HG02943 (cell line): ENCODE data around the gene ERC1.
"Not testable (repeated sequence)": the region's sequence is repeated elsewhere in the genome, so short reads cannot be mapped to it uniquely, and the experiment has no call there.

Experiments used
- ATAC-seq: cut with Tn5 transposase; IDR thresholded peaks from one replicate; pipeline ENCODE4 v1.9.1; 2021; ENCODE audit warnings: mild to moderate bottlenecking, low read depth, moderate library complexity; ENCODE audit not compliant: unreplicated experiment

The ERC1 gene

DNA sequence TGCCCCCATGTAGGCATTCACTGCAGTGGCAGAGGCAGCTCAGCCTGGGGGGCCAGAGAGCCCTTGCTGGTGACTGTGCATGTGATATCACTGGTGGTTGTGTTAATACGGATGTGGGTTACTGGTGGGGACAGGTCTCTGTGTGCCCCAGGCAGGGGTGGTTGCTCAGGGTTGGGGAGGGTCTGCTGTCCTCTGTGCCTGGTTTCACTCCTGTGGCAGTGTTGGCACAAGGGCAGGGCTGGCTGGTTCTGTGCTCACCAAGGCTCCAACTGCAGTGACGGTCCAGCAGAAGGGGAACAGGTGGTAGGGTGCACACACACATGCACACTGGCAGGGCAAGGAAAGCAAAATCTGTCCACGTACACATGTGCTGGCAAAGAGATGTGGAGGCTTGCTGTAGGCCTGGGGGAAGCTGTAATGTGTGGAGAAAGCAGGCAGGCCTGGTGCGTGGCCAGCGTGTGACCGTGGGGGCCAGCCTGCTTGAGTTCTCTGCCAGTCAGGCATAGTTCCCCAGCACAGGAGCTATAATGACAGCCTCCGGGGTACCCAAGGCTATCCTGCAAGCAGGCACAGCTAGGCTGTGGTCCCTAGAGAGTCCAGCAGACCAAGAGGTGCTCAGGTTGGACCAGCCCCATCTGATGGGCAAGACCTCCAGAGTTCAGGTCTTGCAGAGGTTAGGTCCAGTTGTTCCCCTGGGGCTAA, 348.7 kb downstream of the ERC1 start:
- ATAC-seq, result no peak

DNA sequence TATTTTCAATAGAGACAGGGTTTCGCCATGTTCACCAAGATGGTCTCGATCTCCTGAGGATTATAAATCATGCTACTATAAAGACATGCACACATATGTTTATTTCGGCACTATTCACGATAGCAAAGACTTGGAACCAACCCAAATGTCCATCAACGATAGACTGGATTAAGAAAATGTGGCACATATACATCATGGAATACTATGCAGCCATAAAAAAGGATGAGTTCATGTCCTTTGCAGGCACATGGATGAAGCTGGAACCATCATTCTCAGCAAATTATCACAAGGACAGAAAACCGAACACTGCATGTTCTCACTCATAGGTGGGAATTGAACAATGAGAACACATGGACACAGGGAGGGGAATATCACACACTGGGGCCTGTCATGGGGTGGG, 350.2 kb downstream of the ERC1 start:
- ATAC-seq, result not testable (repeated sequence)

DNA sequence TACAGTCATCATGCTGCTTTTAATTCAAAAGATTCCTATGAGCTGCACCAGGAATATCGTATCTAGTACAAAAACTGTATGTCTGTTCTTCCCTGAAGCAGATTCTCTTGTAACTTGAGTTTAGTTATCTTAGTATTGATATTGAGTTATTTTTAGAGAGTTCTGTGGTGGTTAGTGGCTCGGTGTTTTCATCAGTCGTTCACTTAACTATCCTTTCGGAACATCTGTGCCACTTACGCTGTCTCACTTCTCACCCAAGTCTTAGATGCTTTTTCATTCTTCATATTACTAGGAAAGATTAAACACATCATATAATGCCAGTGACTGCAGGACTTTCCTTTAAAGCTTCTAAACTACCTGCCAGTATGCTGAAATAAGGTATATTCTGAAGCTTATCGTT, 352.4 kb downstream of the ERC1 start:
- ATAC-seq, result no peak

DNA sequence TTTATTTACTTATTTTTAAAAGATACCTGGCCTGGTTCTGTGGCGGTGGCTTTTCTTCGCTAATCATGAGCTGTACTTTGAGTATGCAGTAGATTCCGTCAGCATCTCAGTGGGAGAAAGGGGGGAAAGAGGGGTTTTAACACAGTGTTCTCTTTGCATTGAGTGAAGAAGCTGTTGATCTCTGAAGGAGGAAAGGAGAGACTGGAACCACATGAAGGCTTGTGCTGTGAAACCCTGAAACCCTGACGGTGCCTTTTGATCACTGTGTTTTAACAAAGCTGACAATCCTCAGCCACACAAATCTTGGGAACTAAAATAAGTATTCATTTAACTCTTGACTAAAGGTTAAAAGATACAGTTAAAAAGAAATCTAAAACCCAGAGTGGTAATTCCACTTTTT, 353.2 kb downstream of the ERC1 start:
- ATAC-seq, result no peak

DNA sequence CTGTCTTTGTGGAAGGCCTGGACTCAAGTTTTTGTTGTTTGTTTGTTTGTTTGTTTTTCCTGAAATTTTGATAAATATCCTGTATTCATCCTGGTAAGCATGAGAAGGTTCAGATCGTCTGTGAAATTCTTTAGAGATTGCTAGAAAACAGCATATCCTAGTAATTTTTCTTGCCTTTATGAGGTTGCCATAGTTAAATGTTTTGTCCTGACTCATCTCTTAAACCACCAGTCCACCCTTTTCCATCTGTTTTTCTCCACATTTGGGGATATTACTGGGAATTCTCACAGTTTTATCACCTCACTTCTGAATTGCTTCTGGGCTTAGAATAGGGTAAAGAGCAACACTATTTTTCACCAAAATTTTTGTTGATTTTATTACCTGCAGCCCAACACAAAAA, 355.1 kb downstream of the ERC1 start:
- ATAC-seq, result no peak

DNA sequence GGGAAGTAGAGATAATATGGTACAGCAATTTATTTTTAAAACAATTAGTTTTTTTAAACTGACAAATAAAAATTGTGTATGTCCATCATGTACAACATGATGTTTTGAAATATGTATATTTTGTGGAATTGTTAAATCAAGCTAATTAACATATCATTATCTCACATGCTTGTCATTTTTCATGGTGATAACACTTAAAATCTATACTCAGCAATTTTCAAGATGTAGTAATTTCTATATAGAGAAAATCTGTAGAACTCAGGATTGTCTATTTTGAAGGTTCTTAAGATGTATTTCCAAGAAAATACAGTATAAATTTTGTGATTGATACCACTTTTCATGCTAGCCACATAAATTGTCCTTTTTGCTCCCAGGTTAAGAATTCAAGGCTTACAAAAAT, 356.3 kb downstream of the ERC1 start:
- ATAC-seq, result no peak

DNA sequence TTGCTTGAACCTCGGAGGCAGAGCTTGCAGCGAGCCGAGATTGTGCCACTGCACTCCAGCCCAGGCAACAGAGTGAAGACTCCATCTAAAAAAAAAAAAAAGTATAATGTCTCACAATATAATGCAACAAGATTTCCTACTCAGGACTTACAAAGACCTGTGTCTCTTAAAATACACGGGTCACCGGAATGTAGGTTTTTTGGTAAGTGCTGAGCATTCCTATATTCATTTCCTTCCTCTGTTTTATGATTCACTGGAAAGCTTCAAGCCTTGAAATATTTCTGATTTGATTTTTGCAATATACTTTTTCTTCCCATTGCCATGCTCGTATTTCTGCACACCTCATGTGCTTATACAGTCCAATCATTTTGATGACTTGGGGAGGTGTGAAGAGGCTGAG, 357.6 kb downstream of the ERC1 start:
- no peak for ATAC-seq

DNA sequence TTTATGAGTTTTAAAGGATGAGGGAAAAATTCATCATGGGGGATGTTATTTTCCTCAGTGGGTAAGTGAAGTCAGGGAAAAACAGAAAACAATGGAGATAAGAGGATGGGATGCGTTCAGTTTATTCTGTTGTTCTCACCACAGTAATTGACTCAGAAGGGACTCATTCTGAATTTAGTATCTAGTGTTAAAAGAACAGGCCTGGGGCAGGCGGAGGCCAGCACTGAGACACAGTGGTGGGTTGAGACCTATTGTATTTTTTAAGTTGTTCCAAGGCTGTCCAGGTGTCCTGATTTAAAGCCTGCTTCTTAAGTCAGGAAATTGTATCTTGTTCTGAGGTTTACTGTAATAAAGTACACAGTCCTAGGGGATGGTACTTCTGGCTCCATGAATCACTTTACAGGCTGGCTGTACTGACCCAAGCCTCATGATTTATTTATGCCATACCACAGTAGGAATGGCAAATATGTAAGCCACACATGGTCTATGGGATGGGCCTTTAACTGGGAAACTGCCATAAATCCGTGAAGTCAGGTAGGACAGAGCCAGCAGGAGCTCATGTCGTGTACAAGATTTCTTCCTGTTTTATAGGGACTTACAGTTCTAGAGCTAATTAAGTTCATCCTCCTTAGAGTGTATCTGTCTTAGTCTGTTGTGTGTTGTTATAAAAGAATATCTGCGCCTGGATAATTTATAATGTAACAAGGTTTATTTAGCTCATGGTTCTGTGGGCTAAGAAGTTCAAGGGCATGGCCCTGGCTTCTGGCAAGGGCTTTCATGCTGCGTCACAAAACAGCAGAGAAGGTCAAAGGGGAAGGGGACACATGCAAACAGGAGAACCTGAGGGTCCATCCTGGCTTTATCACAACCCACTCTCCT, 359.3 kb downstream of the ERC1 start:
- no peak for ATAC-seq

DNA sequence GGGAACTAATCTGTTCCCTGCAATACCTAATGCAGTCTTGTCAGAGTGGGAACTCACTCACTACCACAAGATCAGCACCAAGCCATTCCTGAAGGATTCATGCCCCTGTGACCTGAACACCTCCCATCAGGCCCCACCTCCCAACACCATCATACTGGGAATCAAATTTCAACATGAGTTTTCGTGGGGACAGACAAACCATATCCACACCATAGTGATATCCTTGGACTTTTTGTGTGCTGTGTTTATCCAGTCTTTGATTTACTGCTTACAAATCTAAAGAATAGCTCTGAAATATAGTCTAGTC, 359.9 kb downstream of the ERC1 start:
- no peak for ATAC-seq

DNA sequence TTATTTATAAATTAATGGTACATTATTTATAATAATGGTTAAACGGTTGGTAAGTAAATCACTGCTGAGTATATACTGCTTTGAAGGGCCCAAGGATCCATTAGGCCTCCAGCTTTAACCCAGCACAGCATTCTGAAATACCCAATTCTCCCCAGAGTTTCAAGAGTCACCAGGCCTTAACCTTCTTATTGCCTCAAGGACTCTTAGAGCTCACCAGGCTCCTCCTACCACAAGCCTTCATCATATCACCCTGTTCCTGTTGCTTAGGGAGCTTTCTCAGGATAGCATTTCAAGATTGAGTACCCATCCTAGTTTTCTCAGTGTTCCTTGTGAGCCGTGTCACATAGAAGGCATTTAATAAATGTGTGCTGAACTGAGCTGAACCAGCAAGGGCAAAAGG, 360.9 kb downstream of the ERC1 start:
- no peak for ATAC-seq

DNA sequence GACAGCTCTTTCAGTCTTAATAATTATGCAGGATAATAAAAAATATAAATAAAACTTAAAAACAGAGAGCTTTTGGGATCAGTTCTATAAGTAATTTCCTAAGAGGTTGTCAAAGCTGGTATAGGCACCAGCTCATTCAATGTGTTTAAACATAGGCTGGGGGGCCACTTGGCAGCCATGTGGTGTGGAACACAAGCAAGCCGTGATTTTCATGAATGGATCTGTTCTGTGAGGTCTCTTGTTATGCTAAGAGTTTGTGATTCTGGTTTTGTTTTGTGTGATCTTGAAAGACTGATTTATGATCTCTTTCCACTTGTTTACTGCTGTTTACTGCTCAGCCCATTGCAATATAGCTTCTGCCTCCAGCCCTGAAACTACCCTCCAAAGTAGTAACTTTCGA, 362.4 kb downstream of the ERC1 start:
- ATAC-seq, result no peak

DNA sequence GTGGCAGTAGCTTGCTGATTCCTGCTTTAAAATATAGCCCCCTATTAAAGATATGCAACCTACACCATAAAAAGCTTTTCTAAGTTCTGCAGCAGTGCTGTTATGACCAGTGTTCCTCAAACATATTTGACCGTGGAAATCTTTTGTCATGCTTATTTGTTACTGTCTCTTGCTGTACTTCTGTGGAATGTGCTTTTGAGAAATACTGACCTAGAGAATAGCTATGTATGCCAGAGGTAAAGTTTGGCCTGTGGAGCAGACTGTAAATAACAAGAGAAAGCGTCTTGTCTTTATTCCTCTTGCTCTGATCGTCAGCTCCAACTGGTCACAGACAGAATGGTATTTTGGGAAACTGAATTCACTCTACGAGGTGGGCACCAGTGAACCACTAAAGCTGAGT, 364.4 kb downstream of the ERC1 start:
- ATAC-seq, result no peak

DNA sequence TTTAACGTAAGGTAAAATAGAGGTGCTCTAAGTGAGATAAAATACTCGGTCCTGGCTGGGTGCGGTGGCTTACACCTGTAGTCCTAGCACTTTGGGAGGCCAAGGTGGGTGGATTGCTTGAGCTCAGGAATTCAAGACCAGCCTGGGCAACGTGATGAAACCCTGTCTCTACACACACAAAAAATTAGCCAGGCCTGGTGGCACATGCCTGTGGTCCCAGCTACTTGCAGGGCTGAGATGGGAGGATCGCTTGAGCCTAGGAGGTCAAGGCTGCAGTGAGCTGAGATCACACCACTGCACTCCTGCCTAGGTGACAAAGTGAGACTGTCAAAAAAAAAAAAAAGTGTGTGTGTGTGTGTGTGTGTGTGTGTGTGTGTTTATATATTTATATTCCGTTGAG, 364.8 kb downstream of the ERC1 start:
- ATAC-seq, result not testable (repeated sequence)

DNA sequence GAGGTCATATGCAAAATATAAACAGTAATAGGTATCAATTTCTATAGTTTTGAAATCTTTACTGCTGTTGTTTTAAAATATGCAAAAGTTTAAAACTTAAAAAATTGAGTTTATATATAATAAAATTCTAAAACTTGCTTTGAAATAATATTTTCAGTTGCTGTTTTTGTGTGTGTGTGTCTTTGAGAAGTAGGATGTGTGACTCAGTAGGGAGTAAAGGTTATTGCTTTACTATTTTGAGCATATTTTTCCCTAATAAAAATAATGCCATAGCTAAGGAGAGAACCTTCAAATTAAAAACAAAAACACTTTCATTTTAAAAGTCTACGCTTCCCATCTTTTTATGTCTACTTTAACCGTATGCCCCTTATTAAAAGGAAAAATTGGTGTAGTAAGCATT, 365.3 kb downstream of the ERC1 start:
- no peak for ATAC-seq

DNA sequence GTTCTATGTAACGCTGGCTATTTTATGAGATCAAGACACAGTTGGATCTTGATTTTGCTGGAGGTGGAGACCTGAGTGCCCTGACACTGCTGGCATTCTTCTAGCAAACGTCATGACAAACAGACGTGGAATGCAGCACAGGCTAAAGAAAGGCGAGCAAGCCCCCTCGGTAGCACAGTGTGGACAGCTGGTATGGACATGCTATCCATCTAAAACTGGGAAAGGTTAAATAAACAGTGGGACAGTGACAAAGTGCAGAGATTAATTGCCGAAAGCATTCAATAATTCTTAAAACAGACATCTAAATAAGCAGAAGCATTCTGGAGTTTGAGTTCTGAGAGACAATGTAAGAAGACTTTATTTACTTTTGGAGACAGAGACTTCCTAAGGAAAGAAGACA, 366.1 kb downstream of the ERC1 start:
- no peak for ATAC-seq

DNA sequence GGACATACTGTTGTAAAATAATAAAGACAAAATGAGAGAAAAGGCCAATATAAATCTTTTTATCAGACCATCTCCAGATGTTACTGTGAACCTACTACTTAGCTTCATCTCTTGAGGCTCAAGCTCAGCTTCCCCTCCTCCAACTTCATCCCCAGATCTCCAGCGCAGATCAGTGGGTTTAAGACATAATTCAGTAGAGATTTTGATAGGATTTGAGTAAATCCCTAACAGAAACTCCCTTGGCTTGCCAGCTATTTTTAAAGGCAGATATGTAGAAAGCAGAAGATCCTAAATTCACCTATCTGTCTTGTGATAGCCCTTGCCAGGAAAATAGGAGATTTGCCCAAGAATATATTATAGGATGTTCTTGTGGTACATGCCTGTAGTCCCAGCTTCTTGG, 366.7 kb downstream of the ERC1 start:
- ATAC-seq, result no peak

DNA sequence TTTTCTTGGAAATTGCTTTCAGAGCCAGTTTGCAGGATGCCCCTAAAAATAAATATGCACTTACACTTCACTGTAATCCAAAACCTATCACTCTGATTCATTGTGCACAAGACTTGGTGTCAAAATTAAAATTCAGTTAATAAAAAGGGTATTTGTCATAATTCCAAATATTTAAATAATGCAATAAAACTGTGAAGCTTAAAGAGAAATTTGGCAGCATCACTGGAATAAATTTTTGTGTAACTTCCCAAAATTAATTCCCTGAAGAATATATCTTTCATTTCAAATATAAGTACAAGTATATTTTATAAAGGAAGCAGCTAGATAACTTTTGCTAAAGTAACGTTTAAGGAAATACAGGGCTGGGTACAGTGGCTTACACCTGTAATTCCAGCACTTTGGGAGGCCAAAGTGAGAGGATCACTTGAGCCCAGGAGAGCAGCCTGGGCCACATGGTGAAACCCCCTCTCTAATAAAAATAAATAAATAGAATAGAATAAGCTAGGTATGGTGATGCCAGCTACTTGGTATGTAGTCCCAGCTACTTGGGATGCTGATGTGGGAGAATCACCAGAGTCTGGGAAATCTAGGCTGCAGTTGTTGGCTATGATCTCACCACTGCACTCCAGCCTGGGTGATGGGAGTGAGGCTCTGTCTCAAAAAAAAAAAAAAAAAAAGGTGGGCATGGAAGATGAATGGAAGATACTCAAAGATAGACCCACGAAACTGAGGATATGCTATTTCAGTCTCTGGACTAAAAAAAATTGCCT, 369.6 kb downstream of the ERC1 start:
- no peak for ATAC-seq

DNA sequence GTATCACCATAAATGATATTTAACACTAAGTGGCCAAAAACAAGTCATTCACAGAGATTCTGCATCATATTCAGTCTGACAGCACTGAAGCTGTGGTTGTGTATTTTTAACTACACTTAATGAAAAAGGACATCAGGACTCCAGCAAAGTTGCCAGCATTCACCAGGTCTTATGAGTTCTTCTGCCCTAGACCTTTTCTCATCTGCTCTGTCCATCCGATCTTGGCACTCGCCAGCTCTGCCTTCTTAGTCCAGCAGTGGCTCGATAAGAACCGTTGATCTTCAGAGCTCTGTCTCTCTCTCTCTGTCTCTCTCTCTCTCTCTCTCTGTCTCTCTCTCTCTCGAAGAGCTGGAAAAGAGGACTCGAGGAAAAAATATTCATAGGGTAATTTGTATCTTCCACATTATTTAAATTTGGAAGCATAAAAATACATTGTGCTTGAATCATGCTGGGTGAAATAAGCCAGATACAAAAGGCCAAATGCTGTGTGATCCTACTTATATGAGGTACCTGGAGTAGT, 371.2 kb downstream of the ERC1 start:
- ATAC-seq, result no peak

DNA sequence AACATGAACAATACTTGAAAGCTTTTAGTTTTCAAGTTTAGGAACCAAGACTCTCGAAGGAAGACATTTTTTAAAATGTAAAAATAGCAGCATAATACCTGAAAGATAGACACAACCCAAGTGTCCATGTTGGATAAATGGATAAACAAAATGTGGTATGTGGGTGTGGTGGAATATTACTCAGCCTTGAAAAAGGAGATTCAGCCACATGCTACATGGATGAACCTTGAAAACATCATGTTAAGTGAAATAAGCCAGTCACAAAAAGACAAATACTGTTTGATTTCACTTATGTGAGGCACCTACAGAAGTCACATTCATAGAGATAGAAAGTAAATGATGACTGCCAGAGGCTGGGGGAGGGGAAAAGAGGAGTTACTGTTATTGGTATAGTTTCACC, 374.7 kb downstream of the ERC1 start:
- no peak for ATAC-seq

DNA sequence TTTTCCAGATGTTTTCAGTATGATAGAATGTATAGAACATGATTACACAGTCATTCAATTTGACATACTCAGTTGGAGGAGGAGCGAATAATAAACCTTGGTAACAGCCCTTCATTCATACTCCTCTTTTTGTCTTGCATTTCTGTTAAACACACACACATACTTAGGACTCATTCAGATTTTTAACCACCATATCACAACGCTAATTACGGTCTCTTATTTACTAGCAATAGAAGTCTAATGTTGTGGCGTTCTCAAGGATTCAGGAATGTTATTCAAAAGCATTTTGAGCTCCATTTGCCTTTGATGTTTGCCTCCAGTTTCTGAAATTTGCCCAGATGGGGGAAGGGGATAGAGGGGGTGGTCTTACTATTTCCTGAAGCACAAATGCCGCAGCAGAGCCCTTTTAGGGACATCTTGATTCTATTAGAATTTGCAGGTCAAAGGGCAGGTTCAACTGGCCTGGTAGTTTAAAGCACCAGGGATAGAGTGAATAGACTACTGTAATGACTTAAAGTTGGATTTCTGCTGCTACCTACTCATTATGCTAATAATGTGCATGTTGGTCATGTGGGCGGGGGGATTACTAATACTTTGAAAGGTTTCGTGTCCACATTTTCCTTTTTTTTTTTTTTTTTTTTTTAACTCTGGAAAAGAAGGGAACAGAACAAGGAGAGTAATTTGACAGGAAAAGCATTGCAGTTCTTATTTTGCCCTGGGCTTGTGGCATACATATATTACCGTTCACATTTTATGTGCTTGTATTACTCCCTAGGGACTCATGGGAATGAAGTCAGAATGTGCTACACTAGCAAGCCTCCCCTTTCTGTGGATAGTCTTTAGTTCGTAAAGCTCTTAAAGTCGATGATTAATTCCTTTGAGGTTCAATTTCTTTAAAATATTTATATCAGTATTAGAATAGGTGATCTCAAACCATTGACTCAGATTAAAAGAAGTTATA, 376.6 kb downstream of the ERC1 start:
- no peak for ATAC-seq
